HUDEP-2 (cell line): ENCODE data around the gene BTBD8.
A peak's percentile ranks its signal among the peaks of the same experiment; 100 is the strongest.

Source experiments
- DNase-seq, 76 experiments: peaks; one replicate each; lab custom pipeline; 2025; ENCODE audit not compliant: unreplicated experiment in 76 of 76; lab: John Stamatoyannopoulos, UW

BTBD8 gene

GRCh38 chr1:92087542-92087941, 7.4 kb downstream of the BTBD8 start:
- DNase-seq, result peak in 1 of 76 experiments; percentile 11

- no peak for DNase-seq
These were observed 11.5 kb downstream of the BTBD8 start for GRCh38 chr1:92091625-92092024.

- no peak for DNase-seq
These were observed 13.9 kb downstream of the BTBD8 start for GRCh38 chr1:92094090-92094489.

DNA sequence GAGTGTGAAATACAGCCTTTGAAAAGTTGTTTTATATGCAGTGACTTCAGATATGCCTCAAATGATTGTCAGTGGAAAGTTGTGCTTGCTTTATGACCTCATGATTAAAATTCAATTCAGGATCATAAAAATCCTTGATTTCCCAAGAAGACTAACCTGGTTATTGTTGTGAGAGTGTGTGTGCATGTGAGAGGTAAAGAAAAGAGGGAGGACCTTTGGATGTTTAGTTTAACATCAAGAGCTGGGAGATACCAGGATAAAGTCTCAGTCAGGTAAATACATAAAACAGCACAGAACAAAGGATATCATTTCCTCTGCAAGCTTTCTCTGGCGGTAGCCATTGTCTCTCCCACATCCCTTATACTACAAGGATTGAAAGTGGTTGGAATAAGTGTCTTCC, 14.4 kb downstream of the BTBD8 start:
- DNase-seq, result no peak

GRCh38 chr1:92095874-92096273, 15.7 kb downstream of the BTBD8 start:
- DNase-seq, result no peak

DNA sequence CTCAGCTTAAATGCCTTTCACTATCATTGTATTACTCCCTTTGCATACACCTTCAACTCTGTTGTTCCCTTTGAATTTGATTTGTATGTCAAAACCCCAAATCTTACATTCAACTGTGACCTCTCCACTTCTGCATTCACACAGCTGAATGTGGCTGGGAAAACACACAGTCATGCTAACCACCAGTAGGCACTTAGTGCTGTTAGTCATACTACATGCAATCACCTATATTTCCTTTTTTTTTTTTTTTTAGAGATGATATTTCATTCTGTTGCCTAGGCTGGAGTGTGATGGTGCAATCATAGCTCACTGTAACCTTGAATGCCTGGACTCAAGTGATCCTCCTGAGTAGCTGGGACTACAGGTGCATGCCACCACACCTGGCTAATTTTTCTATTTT, 16.2 kb downstream of the BTBD8 start:
- DNase-seq, result no peak

DNA sequence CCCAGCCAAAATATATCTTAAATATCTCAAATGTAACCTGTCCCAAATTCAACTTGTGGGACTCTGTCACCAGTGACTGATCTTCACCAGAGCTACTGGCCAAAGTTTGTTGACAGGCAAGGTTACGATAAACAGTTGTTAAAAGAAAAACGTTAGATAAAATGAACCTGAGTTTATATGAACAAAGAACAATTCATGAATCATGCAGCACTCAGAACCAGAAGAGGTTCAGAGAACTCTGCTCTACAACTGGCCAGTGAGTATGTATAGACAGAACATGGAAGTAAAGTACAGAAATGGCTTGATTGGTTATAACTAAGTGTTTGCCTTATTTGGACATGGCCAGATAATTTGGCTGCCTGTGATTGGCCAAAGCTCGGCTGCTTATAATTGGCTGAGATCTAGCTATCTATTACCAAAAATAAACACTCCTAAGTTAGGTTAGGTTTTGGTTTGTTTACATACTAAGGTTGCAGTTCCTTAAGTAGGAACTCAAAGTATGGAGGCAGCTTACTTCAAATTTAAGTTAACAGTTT, 25.5 kb downstream of the BTBD8 start:
- DNase-seq, result no peak

DNA sequence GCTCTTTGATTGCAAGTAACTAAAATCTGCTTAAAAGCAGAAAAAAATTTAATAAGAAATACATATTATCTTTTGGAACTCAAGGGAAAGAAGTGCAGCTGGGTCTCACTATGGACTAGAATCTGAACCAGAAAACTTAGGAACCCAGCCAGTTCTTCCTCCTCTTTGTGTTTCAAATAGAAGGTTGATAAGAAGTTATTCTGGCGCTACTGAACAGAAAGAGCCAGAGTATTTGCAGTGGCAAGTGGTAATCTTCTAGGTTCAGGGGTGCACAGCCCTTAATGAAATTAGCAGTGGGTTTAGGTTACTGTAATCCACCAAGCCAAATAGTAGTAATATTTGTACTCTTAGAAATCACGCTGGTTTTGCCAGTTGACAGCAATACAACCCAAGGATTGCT, 28.5 kb downstream of the BTBD8 start:
- DNase-seq, result no peak

DNA sequence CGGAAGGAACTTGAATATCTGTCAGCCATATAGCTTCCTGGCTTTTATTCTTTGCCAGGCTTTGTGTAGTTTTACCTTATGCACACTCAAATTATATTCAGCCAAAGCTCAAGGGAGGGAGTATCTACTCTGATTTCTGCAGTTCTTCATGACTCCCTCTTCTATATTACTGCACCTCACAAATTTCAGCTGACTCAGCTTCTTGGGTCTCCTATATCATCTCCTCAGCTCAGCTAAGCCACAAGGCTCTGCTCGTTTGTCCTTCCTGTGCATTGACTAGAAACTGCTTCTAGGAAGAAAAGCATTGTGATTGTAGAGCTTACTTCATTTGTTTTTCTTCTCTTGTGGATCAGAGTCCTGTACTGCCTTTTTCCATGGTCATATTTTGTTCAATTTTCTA, 37.4 kb downstream of the BTBD8 start:
- no peak for DNase-seq

DNA sequence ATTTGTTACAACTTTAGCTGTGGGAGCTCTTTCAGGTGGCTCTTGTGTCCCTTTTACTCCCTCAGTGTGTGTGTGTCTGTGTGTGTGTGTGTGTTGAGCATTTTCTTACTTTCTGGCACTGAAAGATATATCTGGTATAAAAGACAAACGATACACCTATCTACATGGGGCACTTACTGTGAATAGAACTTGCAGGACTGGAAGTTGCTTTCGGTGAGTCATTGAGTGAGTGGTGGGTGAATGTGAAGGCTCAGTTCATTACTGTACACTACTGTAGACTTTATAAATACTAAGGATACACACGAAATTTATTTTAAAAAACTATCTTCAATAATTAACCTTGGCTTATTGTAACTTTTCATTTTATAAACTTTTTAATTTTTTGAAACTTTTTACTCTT, 38.7 kb downstream of the BTBD8 start:
- DNase-seq, result no peak

DNA sequence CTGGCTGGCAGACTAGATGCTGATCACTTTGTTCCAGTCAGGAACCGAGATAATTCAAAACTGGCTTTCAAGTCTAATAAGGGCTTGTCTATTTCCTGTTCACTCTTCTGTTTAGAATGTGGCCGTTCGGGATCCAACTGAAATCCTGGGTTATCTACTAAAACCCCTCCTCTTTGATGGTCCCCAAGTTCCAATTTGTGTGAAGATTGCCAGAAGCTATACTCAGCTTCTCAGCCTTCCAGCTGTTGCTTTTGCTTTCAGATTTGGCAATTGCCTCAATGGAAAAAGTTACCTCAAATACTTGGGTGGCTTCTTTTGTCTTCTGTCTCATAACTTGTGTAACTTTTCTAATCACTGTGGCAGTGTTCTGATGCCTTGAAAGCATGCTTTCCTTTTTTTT, 43.7 kb downstream of the BTBD8 start:
- no peak for DNase-seq

GRCh38 chr1:92125204-92125603, 45.1 kb downstream of the BTBD8 start:
- no peak for DNase-seq

GRCh38 chr1:92126088-92126487, 45.9 kb downstream of the BTBD8 start:
- DNase-seq, result peak in 1 of 76 experiments; percentile 0

DNA sequence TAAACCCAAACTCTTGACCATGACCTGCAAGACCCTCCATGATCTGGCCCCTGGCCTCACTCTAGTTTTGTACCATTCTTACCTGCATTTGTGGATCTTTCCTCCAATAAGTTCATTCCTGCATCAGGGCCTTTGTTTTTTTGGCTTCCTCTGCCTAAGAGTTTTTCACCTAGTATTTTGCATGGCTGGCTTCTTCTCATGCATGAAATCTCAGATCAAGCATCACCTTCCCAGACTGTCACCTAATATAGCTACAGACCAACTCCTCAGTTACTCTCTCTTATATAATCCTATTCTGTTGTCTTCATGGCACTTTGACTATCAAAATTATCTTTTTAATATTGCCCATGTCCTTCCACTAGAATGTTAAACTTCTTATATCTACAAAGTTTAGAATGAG, 54.2 kb downstream of the BTBD8 start:
- no peak for DNase-seq

GRCh38 chr1:92136341-92136740, 56.2 kb downstream of the BTBD8 start:
- no peak for DNase-seq

DNA sequence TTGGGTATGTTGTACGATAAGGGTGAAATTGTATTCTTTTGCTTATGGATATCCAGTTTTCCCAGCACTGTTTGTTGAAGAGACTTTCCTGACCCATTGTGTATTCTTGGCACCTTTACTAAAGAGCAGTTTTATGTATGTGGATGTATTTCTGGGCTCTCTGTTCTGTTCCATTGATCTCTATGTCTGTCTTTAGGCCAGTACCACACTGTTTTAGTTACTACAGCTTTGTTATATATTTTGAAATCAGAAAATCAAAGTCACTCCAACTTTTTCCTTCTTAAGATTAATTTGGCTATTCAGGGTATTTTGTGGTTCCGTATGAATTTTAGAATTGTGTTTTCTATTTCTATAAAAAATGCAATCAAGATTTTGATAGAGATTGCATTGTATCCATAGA, 74.8 kb downstream of the BTBD8 start:
- DNase-seq, result no peak

DNA sequence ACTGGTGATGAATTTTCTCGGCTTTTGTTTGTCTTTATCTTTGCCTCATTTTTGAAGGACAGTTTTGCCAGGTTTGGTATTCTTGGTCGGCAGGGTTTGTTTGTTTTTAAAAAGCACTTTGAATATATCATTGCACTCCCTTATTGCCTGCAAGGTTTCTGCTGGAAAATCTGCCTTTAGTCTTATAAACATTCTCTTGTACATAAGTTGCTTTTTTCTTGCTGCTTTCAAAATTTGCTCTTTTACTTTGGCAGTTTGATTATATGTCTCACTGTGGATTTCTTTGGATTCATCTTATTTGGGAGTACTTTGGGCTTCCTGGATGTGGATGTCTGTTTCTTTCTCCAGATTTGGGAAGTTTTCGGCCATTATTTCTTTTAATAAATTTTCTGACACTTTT, 79.4 kb downstream of the BTBD8 start:
- no peak for DNase-seq

DNA sequence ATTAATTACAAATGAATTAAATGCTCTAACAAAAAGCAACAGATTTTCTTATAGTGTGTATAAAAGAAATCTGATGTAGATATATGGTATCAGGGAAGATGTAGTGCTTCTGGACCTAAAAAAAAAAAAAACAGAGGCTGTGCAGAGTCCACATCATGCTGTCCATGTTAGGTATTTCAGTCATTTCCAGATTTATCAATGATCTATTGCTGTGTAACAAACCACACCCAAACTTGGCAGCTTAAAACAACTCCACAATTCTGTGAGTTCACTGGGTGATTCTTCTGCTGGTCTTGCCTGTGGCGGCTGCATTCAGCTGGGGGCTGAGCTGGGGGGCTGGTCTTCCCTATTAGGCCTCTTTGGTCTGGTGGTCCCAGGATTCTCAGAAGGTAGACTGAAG, 85.2 kb downstream of the BTBD8 start:
- no peak for DNase-seq

- DNase-seq, result no peak
These were observed 87.0 kb downstream of the BTBD8 start for GRCh38 chr1:92167151-92167550.

- no peak for DNase-seq
These were observed 88.5 kb downstream of the BTBD8 start for GRCh38 chr1:92168657-92169056.

DNA sequence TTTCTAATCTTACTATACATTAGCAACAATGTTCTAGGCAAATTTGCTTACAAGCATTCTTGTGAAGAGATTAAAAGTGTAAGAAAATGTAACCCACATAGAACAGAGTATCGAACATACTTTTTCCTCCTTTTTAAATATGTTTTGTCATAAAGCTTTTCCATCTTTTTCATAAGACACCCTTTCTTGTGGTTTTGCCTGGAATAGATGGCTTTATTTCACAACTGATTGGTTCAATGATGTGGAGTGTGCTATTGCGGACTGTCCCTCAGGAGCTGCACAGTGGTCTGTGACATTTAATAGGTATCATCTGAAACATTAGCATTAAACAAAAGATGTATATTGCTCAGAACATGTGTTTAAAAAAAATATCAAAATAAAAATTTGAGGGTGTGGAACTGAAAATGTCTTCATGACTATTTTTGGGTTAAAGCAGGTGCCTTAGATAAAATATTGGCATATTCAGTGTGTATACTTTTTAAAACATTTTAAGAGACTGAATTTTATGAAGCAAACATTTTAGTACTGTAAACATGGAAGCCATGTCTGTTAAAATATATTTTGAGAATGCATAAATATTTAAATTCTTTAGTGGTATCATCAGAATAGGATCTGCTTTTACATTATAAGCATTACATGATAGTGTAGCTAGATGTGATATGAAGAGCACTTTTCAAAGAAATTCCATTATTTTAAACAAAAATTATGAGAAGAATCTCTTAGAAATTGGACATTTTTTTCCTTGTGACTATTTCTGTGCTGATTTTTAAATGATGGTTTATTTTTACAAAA, 89.3 kb downstream of the BTBD8 start:
- DNase-seq, result no peak

GRCh38 chr1:92184632-92185031, 104.5 kb downstream of the BTBD8 start:
- DNase-seq, result no peak

GRCh38 chr1:92186081-92186480, 105.9 kb downstream of the BTBD8 start:
- no peak for DNase-seq
